ENCODE data around the gene SOAT2. TPM values are rescaled to one million over a fixed set of nuclear protein-coding genes. Genes with fewer than 3 reads are reported as not detected.

The SOAT2 gene
- total RNA-seq, 4 donors from 2014 or later: 0.41 TPM; not detected in 3

- no peak for TF ChIP-seq EP300 (IDR thresholded peaks at IDR 0.05; ENCODE audit: low read depth)
- TF ChIP-seq POLR2AphosphoS5 (IDR thresholded peaks at IDR 0.05): peak; percentile 63 to 78 (median 65)
- peak; percentile 95 to 98 (median 97) for TF ChIP-seq CTCF (IDR thresholded peaks at IDR 0.05)
- TF ChIP-seq POLR2A (IDR thresholded peaks at IDR 0.05): no peak
- Histone ChIP-seq H3K36me3 (no peaks in the 10 kb centered on the region), H3K27ac (peak overlapping the region; percentile 77 to 88 (median 84)), H3K9me3 (no peaks in the 10 kb centered on the region), H3K4me3 (peak overlapping the region in 1 of 4 donors; percentile 19), H3K27me3 (peaks cover 28% of the 10 kb centered on the region), H3K4me1 (peaks cover 18 to 34% (median 23%) of the 10 kb centered on the region in 4 donors)
- intact Hi-C loops (cut with DNase I; ENCODE audit: low total_unique reads): loop anchor here (2.0 kb wide), 1 partner anchor 26 kb away; no protein-coding TSS in a partner anchor
- in situ Hi-C loops (cut with MboI; ENCODE audit: low pct_ligation_motif_present in 1 of 4, low pct_unique_long_range_greater_than_20kb in 1 of 4, low sequenced_read_pairs in 3 of 4): no loop called here
- DNase-seq: peak; percentile 89
- 18% methylated on average over 6 of the region's 6 CpGs; no CpG with 5 or more reads in 1 of the 2 donors for WGBS, 2 donors (ENCODE audit: low coverage in 1 of 2)
Measured at GRCh38 chr12:53099071-53099882, 4.0 kb upstream of the SOAT2 start.

GRCh38 chr12:53100466-53101151, 2.7 kb upstream of the SOAT2 start:
- Histone ChIP-seq H3K36me3 (no peaks in the 10 kb centered on the region), H3K27me3 (peaks cover 26% of the 10 kb centered on the region), H3K27ac (no peak overlapping the region), H3K9me3 (no peaks in the 10 kb centered on the region), H3K4me3 (no peak overlapping the region), H3K4me1 (peaks cover 18 to 34% (median 23%) of the 10 kb centered on the region in 4 donors)
- in situ Hi-C loops (cut with MboI; ENCODE audit: low pct_ligation_motif_present in 1 of 4, low pct_unique_long_range_greater_than_20kb in 1 of 4, low sequenced_read_pairs in 3 of 4) (no loop called here), intact Hi-C loops (cut with DNase I; ENCODE audit: low total_unique reads) (loop anchor here (1.0 kb wide), 1 partner anchor 36 kb away; no protein-coding TSS in a partner anchor)
- WGBS, 2 donors (ENCODE audit: low coverage in 1 of 2): 77 to 87% methylated on average over 3 to 13 of the region's 13 CpGs
- no peak for DNase-seq
- TF ChIP-seq POLR2AphosphoS5 (IDR thresholded peaks at IDR 0.05) (no peak), CTCF (IDR thresholded peaks at IDR 0.05) (no peak), POLR2A (IDR thresholded peaks at IDR 0.05) (no peak), EP300 (IDR thresholded peaks at IDR 0.05; ENCODE audit: low read depth) (no peak)

GRCh38 chr12:53101266-53101665, 2.0 kb upstream of the SOAT2 start:
- H3K4me3 ChIP-seq: no peak overlapping the region
- 82% methylated on average over 7 of the region's 7 CpGs; no CpG with 5 or more reads in 1 of the 2 donors for WGBS, 2 donors (ENCODE audit: low coverage in 1 of 2)
- H3K4me1 ChIP-seq: peaks cover 18 to 34% (median 23%) of the 10 kb centered on the region in 4 donors
- DNase-seq: no peak
- no peaks in the 10 kb centered on the region for H3K36me3 ChIP-seq
- TF ChIP-seq EP300 (IDR thresholded peaks at IDR 0.05; ENCODE audit: low read depth): no peak
- TF ChIP-seq CTCF (IDR thresholded peaks at IDR 0.05): no peak
- no peak for TF ChIP-seq POLR2AphosphoS5 (IDR thresholded peaks at IDR 0.05)
- no peak for TF ChIP-seq POLR2A (IDR thresholded peaks at IDR 0.05)
- peaks cover 20% of the 10 kb centered on the region for H3K27me3 ChIP-seq
- intact Hi-C loops (cut with DNase I; ENCODE audit: low total_unique reads) (loop anchor here (1.0 kb wide), 1 partner anchor 37 kb away; no protein-coding TSS in a partner anchor), in situ Hi-C loops (cut with MboI; ENCODE audit: low pct_ligation_motif_present in 1 of 4, low pct_unique_long_range_greater_than_20kb in 1 of 4, low sequenced_read_pairs in 3 of 4) (no loop called here)
- no peak overlapping the region for H3K27ac ChIP-seq
- no peaks in the 10 kb centered on the region for H3K9me3 ChIP-seq

All from transverse colon (tissue), 4 donors.